NCI-H2081 (cell line): Measurements from ENCODE around the gene SEZ6L.

Experiments
- DNase-seq, 2 experiments: peaks; one replicate each; lab custom pipeline; 2025; lab: John Stamatoyannopoulos, UW

SEZ6L gene

GRCh38 chr22:26334232-26334631 is 165.0 kb downstream of the SEZ6L start:
- DNase-seq: no peak

- DNase-seq: no peak
Measured at GRCh38 chr22:26336773-26337172, 167.5 kb downstream of the SEZ6L start.

GRCh38 chr22:26339755-26340154 is 170.5 kb downstream of the SEZ6L start:
- DNase-seq: no peak

DNA sequence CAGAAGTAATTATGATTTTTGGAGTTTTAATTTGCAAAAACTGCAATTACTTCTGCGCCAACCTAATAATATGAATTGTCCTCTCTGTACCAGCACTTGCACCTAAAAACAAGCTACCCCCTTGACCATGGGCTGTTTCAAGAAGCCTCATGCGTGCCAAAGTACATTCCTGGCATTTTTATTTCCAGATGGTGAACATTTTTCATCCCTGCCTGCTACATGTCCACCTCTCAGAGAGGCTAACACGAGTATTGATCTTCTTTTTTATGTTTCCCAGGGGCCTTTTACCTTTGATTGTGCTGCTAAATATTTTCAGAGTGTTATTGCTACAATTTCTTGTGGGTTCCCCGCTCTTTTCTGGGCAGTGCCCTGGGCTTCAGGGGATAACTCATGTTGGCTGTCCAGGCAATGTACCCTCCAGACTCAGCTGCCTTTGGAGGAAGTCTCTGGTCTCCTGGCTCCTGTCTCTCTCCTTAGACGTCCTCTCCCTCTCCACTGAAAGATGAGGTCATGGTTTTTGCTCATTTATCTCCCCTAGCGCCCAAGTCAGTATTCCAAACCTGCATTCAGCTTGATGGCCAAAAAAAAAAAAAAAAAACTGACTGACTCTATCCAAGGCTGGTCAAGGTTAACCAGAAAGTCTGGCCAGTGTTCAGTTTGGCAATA is 173.6 kb downstream of the SEZ6L start:
- no peak for DNase-seq

DNA sequence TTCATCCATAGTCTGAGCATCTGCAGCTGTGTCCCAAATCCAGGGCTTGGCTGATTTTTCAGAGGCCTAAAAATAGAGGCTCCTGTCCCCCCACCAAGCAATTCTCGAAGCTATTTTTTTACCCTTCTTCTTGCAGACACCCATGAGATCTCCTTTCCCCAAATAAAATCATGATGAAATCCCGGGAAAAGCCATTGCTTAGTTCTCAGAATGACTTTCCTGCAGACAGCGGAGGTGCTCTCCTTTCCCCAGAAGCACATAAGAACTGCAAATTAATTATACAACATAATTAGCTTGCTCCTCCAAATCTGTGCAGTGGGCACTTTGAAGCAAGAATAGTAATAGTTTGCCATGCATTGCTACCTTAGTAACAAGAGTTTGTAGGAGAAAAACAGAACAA is 176.2 kb downstream of the SEZ6L start:
- DNase-seq: no peak

DNA sequence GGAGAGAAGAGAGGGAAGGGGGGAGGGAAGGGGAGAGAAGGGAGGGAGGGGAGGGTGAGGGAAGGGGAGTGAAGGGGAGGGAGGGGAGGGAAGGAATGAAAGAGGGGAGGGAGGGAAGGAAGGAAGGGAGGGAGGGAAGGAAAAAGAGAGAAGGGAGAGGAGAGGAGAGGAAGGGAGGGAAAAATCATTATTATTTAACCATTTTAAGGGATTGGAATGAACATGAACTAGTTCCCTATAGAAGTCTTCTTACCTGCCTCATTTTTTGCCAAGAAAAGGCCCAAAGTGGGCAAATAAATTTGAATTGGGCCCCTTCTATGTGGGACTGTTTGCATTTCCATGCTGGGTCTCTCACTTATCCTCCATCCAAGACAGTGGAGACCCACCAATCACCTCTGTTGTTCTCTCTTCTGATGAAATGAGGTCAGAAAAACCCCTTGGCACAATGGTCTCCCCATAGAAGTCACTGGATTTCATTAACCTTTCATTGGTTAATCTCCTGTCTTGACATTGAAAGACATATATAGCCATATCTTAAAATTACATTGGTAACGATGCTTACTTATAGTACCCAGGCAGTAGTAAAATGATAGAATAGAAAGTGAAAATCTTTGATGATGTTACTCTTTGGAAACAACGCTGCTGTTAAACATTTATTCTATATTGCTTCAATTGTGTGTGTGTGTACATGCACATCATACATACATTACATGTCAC is 179.7 kb downstream of the SEZ6L start:
- DNase-seq: no peak

DNA sequence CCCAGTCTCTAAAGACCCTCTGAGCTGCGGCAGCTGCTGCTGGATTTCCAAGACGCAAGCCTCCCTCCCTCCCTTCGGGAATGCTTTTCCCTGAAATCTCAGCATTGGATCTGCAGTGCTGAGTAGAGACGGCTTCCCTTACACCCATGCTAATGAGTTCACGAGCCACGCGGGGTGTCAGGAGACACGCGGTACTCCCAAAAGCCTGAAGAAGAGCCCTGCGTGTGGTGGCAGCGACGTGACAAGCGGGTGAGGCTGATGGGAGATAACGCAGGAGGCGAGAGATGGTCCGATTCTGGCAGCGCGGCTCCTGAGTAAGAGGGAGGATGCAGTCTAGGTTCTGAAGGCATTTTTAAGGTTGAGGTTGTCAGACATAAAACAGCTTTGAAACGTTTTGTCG is 185.4 kb downstream of the SEZ6L start:
- DNase-seq: no peak

DNA sequence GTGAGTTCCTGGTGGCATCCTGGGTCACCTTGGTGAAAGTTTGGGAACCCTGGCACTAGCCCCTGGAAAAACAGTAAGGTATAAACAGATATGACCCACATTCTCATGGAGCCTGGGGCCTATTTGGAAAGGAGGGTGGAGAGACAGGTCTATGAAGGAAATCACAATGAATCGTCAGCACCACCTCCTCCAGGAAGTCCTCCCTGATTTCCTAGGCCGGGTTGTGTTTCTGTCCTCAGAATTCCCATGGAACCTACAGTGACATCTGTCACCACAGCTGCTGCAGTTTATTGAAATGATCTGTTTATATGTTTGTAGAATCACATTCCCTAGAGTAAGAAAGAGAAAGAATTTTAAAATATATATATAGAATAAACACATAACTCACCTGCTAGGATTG is 188.0 kb downstream of the SEZ6L start:
- DNase-seq: no peak

- DNase-seq: no peak
Measured at GRCh38 chr22:26357813-26358212, 188.6 kb downstream of the SEZ6L start.

DNA sequence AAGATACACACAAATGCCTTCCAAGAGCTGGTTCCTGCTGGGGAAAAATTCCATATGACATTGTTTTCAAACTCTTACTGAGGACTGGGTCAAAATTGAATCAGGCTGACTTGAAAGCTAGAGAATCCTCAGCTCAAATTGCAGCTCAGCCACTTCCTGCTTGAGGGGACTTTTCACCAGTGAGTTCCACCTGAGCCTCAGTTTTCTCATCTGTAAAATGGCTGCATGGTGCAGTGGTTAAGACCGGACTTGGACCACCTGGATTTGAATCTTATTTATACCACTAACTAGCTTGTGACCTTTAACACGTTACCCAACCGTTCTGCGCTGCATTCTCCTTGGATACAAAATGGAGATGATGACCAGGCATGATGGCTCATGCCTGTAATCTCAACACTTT is 189.9 kb downstream of the SEZ6L start:
- no peak for DNase-seq

DNA sequence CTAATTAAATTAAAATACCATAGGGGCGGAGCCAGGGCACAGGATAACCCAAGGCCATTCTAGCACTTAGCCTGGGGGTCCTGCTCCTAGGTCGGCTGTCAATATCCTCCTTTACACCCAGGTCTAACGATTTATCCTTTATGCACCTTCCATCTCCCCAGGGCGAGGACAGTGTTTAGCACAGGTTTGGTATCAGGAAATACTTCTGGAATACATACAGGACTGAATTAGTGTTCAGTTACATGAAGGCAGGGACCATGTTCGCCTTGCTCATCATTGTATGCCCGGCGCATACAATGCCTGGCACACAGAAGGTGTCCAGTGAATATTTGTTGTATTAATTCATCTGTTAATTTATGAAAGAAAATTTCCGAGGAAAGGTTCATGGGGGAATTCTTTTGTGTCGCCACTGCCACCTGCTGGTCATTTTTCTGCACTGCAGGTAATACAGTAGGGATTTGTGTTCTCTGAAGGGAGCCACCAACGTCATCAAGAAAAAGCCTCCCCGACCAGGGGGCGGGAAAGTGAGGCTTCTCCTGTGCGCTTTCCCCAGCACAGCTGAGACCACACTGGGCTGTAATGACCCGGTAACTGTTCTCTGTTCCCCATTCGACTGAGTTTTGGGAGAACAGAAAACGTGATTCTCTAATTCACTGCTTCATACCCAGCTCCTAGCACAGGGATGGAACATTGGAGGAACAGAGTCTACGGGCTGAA is 191.1 kb downstream of the SEZ6L start:
- peak; percentile 59 to 79 for DNase-seq

DNA sequence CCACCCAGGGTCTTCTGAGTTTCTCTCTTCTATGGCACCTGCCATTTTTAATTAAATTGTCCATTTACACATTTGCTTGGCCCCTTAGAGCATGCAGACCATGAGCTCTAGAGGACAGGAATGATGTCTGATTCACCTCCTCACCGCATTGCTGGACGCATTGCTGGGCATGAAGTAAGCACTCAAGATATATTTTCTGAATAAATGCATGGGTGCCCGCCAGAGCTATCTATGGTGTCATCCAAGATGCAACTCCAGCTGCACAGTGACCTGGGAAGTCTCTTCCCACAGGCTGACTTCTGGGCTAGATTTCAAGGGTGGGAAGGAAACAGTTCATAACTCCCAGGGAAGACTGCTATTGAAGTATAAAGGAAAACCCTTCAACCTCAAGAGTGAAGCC is 193.2 kb downstream of the SEZ6L start:
- DNase-seq: no peak

DNA sequence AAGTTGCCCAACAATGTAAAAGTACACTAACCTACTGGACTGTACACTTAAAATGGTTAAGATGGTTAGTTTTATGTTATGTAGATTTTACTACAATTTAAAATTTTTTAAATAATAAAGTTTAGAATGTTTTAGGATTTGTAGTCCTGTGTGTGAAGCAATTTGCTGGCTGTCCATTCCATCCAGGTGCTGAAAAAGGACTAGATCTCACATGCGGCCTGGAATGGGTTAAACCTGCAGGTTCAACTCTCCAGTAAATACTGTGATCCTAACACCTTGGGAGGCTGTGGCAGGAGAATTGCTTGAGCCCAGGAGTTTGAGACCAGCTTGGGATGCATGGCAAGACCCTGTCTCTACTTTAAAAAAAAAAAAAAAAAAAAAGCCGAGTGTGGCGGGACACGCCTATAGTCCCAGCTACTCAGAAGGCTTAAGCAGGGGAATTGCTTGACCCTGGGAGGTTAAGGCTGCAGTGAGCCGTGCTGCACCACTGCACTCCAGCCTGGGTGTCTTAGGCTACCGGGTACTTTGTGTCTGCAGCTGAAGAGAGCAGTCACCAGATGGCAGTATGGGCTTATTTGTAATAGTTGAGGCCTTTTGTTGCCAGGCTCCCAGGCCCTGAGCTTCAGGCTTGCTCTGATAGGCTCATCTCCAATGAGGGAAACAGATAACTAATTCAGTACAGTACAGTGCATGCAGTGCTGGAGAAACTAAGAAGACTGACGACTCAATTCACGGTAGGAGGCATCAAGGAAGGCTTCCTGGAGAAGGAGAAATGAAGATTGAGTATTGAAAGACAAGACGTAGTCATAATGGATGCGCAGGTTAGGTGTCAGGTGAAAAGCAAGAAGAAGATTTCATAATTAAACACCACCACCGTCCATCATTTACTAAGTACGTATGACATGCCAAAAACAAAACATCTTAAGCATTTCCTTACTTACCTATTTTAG is 195.1 kb downstream of the SEZ6L start:
- peak; percentile 67 to 74 for DNase-seq

- peak in 1 of 2 experiments; percentile 0 for DNase-seq
Measured at GRCh38 chr22:26367402-26368245, 198.4 kb downstream of the SEZ6L start.

GRCh38 chr22:26372890-26373289 is 203.6 kb downstream of the SEZ6L start:
- DNase-seq: no peak

- DNase-seq: no peak
Measured at GRCh38 chr22:26374391-26375026, 205.2 kb downstream of the SEZ6L start.

- DNase-seq: no peak
Measured at GRCh38 chr22:26377170-26377830, 208.0 kb downstream of the SEZ6L start.

DNA sequence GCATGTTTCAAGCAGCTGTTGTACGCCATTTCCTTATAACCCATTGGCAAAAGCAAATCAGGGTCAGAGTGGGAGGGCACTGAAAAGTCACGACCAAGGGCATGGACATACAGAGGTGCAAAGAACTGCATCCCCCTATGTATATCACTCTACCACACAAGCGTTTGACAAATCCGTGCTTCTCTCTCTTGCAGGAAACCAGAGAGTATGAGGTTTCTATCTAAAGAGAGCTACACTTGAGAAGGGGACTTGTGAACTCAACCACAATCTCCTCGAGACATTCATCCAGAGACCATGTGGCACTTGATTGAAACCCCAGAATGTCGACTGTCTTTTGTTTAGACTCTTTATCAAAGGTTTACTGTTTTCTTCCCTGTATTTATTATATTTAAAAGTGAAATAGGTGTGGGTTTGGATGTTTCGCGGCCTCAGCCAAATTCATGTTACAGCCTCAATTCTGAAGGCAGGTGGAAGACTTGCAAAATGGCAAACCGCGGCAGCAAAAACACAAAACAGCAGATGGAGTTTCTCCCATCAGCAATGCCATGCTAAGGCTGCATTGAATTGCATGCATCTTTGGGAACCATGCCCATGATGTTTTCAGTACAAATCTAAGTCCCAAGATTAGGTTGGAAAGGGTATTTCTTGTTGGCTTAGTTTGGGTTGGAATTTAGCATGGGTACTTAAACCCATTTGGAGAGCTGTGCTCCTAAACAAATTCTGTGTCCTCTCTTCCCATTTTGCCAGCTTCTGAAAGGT is 211.0 kb downstream of the SEZ6L start:
- no peak for DNase-seq

GRCh38 chr22:26382782-26383181 is 213.5 kb downstream of the SEZ6L start:
- no peak for DNase-seq
